ENCODE results near the gene DSCAM. TPM values are rescaled to one million over a fixed set of nuclear protein-coding genes. Genes with fewer than 3 reads are reported as not detected.

Gene DSCAM
- total RNA-seq, 1 donor from 2014 or later = not detected

GRCh38 chr21:40840401-40841125, 6.4 kb downstream of the DSCAM start:
- no peak for DNase-seq (ENCODE audit: low read depth in 2 of 2)

- DNase-seq (ENCODE audit: low read depth in 2 of 2) = no peak
Measured at GRCh38 chr21:40839521-40839920, 7.4 kb downstream of the DSCAM start.

- no peak for DNase-seq (ENCODE audit: low read depth in 2 of 2)
Measured at GRCh38 chr21:40837456-40837855, 9.5 kb downstream of the DSCAM start.

- DNase-seq (ENCODE audit: low read depth in 2 of 2) = no peak
Measured at GRCh38 chr21:40835184-40835694, 11.7 kb downstream of the DSCAM start.

GRCh38 chr21:40833184-40833583, 13.8 kb downstream of the DSCAM start:
- DNase-seq (ENCODE audit: low read depth in 2 of 2) = no peak

- DNase-seq (ENCODE audit: low read depth in 2 of 2) = no peak
Measured at GRCh38 chr21:40832316-40832715, 14.6 kb downstream of the DSCAM start.

- DNase-seq (ENCODE audit: low read depth in 2 of 2) = no peak
Measured at GRCh38 chr21:40830836-40831235, 16.1 kb downstream of the DSCAM start.

- no peak for DNase-seq (ENCODE audit: low read depth in 2 of 2)
Measured at GRCh38 chr21:40829791-40830190, 17.2 kb downstream of the DSCAM start.

- DNase-seq (ENCODE audit: low read depth in 2 of 2) = no peak
Measured at GRCh38 chr21:40829308-40829707, 17.6 kb downstream of the DSCAM start.

GRCh38 chr21:40827509-40827908, 19.4 kb downstream of the DSCAM start:
- DNase-seq (ENCODE audit: low read depth in 2 of 2) = no peak

GRCh38 chr21:40819071-40819900, 27.7 kb downstream of the DSCAM start:
- DNase-seq (ENCODE audit: low read depth in 2 of 2) = no peak

GRCh38 chr21:40813918-40814317, 33.0 kb downstream of the DSCAM start:
- no peak for DNase-seq (ENCODE audit: low read depth in 2 of 2)

- DNase-seq (ENCODE audit: low read depth in 2 of 2) = no peak
Measured at GRCh38 chr21:40809673-40810197, 37.2 kb downstream of the DSCAM start.

- DNase-seq (ENCODE audit: low read depth in 2 of 2) = no peak
Measured at GRCh38 chr21:40803101-40803500, 43.9 kb downstream of the DSCAM start.

GRCh38 chr21:40800126-40800525, 46.8 kb downstream of the DSCAM start:
- no peak for DNase-seq (ENCODE audit: low read depth in 2 of 2)

GRCh38 chr21:40797891-40798290, 49.1 kb downstream of the DSCAM start:
- DNase-seq (ENCODE audit: low read depth in 2 of 2) = no peak

GRCh38 chr21:40797410-40797809, 49.5 kb downstream of the DSCAM start:
- no peak for DNase-seq (ENCODE audit: low read depth in 2 of 2)

- DNase-seq (ENCODE audit: low read depth in 2 of 2) = no peak
Measured at GRCh38 chr21:40796464-40796863, 50.5 kb downstream of the DSCAM start.

GRCh38 chr21:40795313-40795712, 51.6 kb downstream of the DSCAM start:
- no peak for DNase-seq (ENCODE audit: low read depth in 2 of 2)

- DNase-seq (ENCODE audit: low read depth in 2 of 2) = no peak
Measured at GRCh38 chr21:40792691-40793456, 54.1 kb downstream of the DSCAM start.

- no peak for DNase-seq (ENCODE audit: low read depth in 2 of 2)
Measured at GRCh38 chr21:40788635-40789034, 58.3 kb downstream of the DSCAM start.

- no peak for DNase-seq (ENCODE audit: low read depth in 2 of 2)
Measured at GRCh38 chr21:40783404-40783803, 63.6 kb downstream of the DSCAM start.
